Calu3 (cell line): ENCODE results near the gene NCR1. TPM values are rescaled to one million over a fixed set of nuclear protein-coding genes. Genes with fewer than 3 reads are reported as not detected.
"Not testable (repeated sequence)": the region's sequence is repeated elsewhere in the genome, so short reads cannot be mapped to it uniquely, and the experiment has no call there.

Experiments
- BruUV-seq: library from RNA; stranded (reverse); fragments of 400-500 nt; replicated peaks from 2 replicates; lab custom pipeline; 2021; lab: Mats Ljungman, UMichigan
- CTCF ChIA-PET: fragments of 300-600 bp; sonication (Branson Sonifier 250); formaldehyde crosslinking; loops from one replicate; lab custom pipeline; 2022; ENCODE audit warnings: antibody characterized with exemption; lab: Charles Lee
- DNase-seq: peaks from one replicate; pipeline ENCODE4 v3.0.0; 2022
- H3K27ac Mint-ChIP-seq: one replicate; pipeline ENCODE4 v1.8.0; 2022; ENCODE audit warnings: mixed read lengths; ENCODE audit not compliant: unreplicated experiment
- H3K27me3 Mint-ChIP-seq: one replicate; pipeline ENCODE4 v1.8.0; 2022; ENCODE audit warnings: mixed read lengths; ENCODE audit not compliant: unreplicated experiment
- H3K36me3 Mint-ChIP-seq: one replicate; pipeline ENCODE4 v1.8.0; 2022; ENCODE audit warnings: mild to moderate bottlenecking, moderate library complexity, mixed read lengths; ENCODE audit not compliant: insufficient read depth, unreplicated experiment
- H3K4me1 Mint-ChIP-seq: one replicate; pipeline ENCODE4 v1.8.0; 2022; ENCODE audit warnings: mild to moderate bottlenecking, low read depth, mixed read lengths; ENCODE audit not compliant: unreplicated experiment
- H3K4me3 Mint-ChIP-seq: one replicate; pipeline ENCODE4 v1.8.0; 2022; ENCODE audit warnings: mild to moderate bottlenecking, low read depth, moderate library complexity, mixed read lengths; ENCODE audit not compliant: unreplicated experiment
- H3K9me3 Mint-ChIP-seq: one replicate; pipeline ENCODE4 v1.8.0; 2022; ENCODE audit warnings: low read depth, mixed read lengths; ENCODE audit not compliant: unreplicated experiment
- CTCF ChIP-seq: fragments of 200-600 bp; IDR thresholded peaks from one replicate; pipeline ENCODE4 v1.8.0; 2022; ENCODE audit warnings: antibody characterized with exemption; ENCODE audit not compliant: unreplicated experiment
- intact Hi-C: fragments of 100-400 bp; cut with micrococcal nuclease; formaldehyde crosslinking; loops from one replicate; pipeline ENCODE4 v1.10.0; 2022; ENCODE audit not compliant: unreplicated experiment
- total RNA-seq: library from RNA; stranded (reverse); gene quantifications from 2 replicates; pipeline ENCODE4 v1.2.3, GENCODE V29; 2022

NCR1 gene
- total RNA-seq, 1 experiment from 2014 or later = not detected

- no peaks in the 10 kb centered on the region for H3K36me3 Mint-ChIP-seq
- H3K4me1 Mint-ChIP-seq = no peaks in the 10 kb centered on the region
- DNase-seq = no peak
- TF ChIP-seq CTCF = no peak
- CTCF ChIA-PET = interaction anchor here (0.7 kb wide), 1 partner anchor 146 kb away, joined by 3 read pairs; the partner anchor contains the start of gene RDH13
- no TSS peak for BruUV-seq
- no peak overlapping the region for H3K4me3 Mint-ChIP-seq
- no peak overlapping the region for H3K27ac Mint-ChIP-seq
- intact Hi-C loops = loop anchor here (5.0 kb wide), 1 partner anchor 35 kb away; no protein-coding TSS in a partner anchor
- H3K9me3 Mint-ChIP-seq = no peaks in the 10 kb centered on the region
- H3K27me3 Mint-ChIP-seq = peaks cover 71% of the 10 kb centered on the region
Measured at GRCh38 chr19:54916822-54917221, 10.9 kb downstream of the NCR1 start.

- Mint-ChIP-seq H3K27ac (no peak overlapping the region), H3K9me3 (no peaks in the 10 kb centered on the region), H3K4me1 (no peaks in the 10 kb centered on the region), H3K4me3 (no peak overlapping the region), H3K36me3 (no peaks in the 10 kb centered on the region), H3K27me3 (peaks cover 72% of the 10 kb centered on the region)
- no peak for TF ChIP-seq CTCF
- intact Hi-C loops = loop anchor here (5.0 kb wide), 1 partner anchor 36 kb away; no protein-coding TSS in a partner anchor
- BruUV-seq = no TSS peak
- CTCF ChIA-PET = interaction anchor here (0.8 kb wide), 2 partner anchors 18 to 37 kb away, joined by 3 to 8 read pairs; no protein-coding TSS in a partner anchor
- no peak for DNase-seq
Measured at GRCh38 chr19:54918499-54918898, 12.6 kb downstream of the NCR1 start.

GRCh38 chr19:54919646-54920563, 14.0 kb downstream of the NCR1 start:
- H3K27ac Mint-ChIP-seq, H3K4me1 Mint-ChIP-seq, H3K36me3 Mint-ChIP-seq, BruUV-seq, H3K4me3 Mint-ChIP-seq, H3K9me3 Mint-ChIP-seq: not testable (repeated sequence)
- H3K27me3 Mint-ChIP-seq = peaks cover 68% of the 10 kb centered on the region
- CTCF ChIA-PET = interaction anchor here (0.8 kb wide), 1 partner anchor 12 kb away, joined by 3 read pairs; no protein-coding TSS in a partner anchor
- TF ChIP-seq CTCF = peak; percentile 34
- peak; percentile 31 for DNase-seq
- intact Hi-C loops = loop anchor here (1.0 to 5.0 kb wide), 2 partner anchors 38 to 267 kb away; no protein-coding TSS in a partner anchor

- no TSS peak for BruUV-seq
- Mint-ChIP-seq H3K4me3 (no peak overlapping the region), H3K9me3 (no peaks in the 10 kb centered on the region), H3K36me3 (no peaks in the 10 kb centered on the region), H3K27me3 (peaks cover 57% of the 10 kb centered on the region), H3K27ac (no peak overlapping the region), H3K4me1 (no peaks in the 10 kb centered on the region)
- intact Hi-C loops = no loop called here
- CTCF ChIA-PET = interaction anchor here (0.6 to 1.0 kb wide), 3 partner anchors 9 to 1202 kb away, joined by 3 to 6 read pairs (median 3); no protein-coding TSS in a partner anchor
- DNase-seq = no peak
- TF ChIP-seq CTCF = no peak
Measured at GRCh38 chr19:54921082-54921481, 15.1 kb downstream of the NCR1 start.
